ENCODE results near the gene CTDSPL2.

- TF ChIP-seq, protein P1, sequence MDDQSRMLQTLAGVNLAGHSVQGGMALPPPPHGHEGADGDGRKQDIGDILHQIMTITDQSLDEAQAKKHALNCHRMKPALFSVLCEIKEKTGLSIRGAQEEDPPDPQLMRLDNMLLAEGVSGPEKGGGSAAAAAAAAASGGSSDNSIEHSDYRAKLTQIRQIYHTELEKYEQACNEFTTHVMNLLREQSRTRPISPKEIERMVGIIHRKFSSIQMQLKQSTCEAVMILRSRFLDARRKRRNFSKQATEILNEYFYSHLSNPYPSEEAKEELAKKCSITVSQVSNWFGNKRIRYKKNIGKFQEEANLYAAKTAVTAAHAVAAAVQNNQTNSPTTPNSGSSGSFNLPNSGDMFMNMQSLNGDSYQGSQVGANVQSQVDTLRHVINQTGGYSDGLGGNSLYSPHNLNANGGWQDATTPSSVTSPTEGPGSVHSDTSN (IDR thresholded peaks at IDR 0.05) = no peak
- TF ChIP-seq RAD21 (conservative IDR thresholded peaks at IDR 0.05 in 1 of 2, IDR thresholded peaks at IDR 0.05 in 1 of 2) (no peak), HOXB13 (CRISPR knock-in tag; IDR thresholded peaks at IDR 0.05; ENCODE audit: low read depth) (no peak), CTCF (IDR thresholded peaks at IDR 0.05) (no peak), RFX5 (IDR thresholded peaks at IDR 0.05) (no peak), HDAC2 (IDR thresholded peaks at IDR 0.05) (no peak), MAZ (IDR thresholded peaks at IDR 0.05; ENCODE audit: borderline replicate concordance, low read depth, low read length) (no peak), ZSCAN20 (CRISPR knock-in tag; IDR thresholded peaks at IDR 0.05) (no peak), BHLHE40 (IDR thresholded peaks at IDR 0.05; ENCODE audit: low read depth, low read length) (no peak), SMC3 (IDR thresholded peaks at IDR 0.05) (no peak), JUN (IDR thresholded peaks at IDR 0.05) (no peak), EHMT2 (IDR thresholded peaks at IDR 0.05; ENCODE audit: low read depth) (no peak)
- TF ChIP-seq, protein P2, sequence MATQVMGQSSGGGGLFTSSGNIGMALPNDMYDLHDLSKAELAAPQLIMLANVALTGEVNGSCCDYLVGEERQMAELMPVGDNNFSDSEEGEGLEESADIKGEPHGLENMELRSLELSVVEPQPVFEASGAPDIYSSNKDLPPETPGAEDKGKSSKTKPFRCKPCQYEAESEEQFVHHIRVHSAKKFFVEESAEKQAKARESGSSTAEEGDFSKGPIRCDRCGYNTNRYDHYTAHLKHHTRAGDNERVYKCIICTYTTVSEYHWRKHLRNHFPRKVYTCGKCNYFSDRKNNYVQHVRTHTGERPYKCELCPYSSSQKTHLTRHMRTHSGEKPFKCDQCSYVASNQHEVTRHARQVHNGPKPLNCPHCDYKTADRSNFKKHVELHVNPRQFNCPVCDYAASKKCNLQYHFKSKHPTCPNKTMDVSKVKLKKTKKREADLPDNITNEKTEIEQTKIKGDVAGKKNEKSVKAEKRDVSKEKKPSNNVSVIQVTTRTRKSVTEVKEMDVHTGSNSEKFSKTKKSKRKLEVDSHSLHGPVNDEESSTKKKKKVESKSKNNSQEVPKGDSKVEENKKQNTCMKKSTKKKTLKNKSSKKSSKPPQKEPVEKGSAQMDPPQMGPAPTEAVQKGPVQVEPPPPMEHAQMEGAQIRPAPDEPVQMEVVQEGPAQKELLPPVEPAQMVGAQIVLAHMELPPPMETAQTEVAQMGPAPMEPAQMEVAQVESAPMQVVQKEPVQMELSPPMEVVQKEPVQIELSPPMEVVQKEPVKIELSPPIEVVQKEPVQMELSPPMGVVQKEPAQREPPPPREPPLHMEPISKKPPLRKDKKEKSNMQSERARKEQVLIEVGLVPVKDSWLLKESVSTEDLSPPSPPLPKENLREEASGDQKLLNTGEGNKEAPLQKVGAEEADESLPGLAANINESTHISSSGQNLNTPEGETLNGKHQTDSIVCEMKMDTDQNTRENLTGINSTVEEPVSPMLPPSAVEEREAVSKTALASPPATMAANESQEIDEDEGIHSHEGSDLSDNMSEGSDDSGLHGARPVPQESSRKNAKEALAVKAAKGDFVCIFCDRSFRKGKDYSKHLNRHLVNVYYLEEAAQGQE (IDR thresholded peaks at IDR 0.05) = no peak
Measured at GRCh38 chr15:44397869-44398268, 29.6 kb upstream of the CTDSPL2 start.
